ENCODE measurements around the gene IFT27.

The IFT27 gene, protein sequence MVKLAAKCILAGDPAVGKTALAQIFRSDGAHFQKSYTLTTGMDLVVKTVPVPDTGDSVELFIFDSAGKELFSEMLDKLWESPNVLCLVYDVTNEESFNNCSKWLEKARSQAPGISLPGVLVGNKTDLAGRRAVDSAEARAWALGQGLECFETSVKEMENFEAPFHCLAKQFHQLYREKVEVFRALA

DNA sequence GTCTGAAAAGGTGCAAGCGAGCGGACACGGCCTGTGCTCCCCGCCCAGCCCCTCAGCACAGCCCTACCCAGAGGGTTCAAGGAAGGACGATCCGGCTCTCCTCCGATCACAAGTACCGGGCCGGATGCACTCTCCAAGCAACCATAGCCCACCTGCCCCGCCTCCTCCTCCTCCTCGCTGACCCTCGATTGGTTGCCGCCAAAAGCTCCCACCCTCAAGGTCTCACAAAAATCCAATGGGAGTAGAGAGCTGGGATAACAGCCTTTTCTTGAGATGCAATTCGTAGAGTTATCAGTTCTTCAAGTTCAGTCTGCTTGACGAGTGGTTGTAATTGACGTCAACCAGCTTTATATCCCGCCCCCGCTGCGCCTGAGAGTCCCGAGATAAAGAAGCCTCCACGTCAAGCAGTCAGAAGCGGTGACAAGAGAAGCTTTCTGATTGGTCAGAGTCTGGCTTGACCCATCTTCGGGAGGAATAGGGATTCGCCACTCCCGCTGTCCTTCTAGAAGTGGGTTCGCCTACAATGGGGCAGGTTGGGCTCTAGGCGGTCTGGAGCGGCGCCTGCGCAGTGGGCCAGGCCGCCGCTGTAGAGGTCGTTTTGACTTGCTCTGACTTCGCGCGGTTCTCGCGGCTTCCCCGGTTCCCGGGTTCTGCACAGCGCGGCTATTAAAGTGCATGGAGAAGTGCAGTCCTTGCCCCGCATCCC is at the start of gene IFT27:
Gene IFT27, minus strand, starts transcription at position 156 of the 706 bp plus-strand sequence. CDS start 412 bp downstream, outside the sequence.
- peak; percentile 96 for DNase-seq

DNA sequence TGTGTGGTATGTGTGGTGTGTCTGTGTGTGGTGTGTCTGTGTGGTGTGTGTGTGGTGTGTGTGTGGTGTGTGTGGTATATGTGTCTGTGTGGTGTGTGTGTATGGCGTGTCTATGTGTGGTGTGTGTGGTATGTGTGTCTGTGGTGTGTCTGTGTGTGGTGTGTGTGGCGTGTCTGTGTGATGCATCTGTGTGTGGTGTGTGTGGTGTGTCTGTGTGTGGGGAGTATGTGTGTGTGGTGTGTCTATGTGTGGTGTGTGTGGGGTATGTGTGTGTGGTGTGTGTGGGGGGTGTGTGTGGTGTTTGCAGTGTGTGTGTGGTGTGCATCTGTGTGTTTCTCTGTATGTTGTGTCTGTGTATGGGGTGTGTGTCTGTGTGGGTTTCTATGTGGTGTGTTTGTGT is 48.7 kb upstream of the IFT27 start:
- no peak for DNase-seq

DNA sequence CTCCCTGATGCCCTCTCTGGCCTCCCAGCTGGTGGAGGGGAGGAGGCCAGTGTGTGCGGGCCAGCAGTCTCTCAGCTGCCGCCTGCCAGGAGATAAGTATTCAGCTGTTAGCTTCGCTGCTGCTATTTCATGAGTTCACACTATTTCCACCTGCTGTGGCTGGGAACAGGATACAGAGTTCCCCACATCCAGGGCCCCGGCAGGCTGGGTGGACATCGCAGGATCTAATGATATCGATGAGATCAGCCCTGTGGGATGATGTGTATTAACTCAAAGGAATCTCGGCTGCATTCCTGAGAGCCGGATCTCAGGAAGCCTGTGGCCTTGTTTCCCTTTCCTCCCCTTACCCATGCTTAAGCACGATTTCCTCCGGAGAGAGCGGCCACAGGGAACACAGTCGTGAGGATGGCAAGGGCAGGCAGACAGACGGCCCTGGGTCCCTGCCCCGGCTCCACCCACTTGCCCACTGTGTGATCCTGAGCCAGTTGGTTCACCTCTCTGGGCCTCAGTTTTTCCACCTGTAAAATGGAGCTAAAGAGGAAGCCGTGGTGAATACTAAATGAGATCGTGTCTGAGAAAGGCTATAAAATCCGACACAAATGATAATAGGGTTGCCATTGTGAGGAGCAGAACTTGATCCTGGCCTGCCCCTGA is 47.4 kb upstream of the IFT27 start:
- no peak for DNase-seq

DNA sequence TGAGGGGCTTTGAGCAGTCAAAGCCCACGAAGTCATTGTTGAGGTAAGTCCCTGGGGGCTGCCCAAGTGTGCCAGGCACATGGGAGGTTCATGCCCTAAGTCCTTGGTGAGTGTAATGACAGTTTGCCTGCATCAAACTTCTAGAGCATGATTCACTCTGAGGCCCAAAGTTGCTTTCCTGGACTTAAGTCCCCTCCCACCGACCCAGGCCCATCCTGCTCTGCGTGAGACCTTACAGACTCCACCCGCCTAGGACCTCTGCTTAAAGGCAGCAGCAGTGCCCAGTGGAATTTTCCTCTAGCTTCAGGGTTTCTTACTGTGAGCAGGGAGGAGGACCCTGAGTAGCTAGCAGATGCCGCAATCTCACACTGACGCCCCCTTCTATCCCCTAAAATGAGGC is 46.7 kb upstream of the IFT27 start:
- no peak for DNase-seq

DNA sequence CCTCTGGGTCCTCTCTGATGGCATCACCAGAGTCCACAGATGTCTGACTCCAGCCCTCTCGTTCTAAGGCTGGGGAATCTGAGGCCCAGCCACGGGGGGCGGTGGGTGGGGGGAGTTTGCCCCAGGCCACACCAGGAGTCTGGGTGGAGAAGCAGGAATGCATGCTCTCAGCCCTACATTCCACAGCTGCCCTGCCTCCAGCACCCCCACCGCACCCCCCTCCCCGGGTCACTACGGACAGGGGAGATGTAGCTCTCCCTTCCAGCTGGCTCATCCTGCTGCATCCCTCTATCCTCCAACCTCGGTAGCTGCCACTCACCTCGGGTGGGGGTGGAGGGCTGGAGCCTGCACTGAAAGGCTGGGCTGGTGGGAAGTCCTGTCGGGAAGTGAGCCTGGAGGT is 43.2 kb upstream of the IFT27 start:
- no peak for DNase-seq

DNA sequence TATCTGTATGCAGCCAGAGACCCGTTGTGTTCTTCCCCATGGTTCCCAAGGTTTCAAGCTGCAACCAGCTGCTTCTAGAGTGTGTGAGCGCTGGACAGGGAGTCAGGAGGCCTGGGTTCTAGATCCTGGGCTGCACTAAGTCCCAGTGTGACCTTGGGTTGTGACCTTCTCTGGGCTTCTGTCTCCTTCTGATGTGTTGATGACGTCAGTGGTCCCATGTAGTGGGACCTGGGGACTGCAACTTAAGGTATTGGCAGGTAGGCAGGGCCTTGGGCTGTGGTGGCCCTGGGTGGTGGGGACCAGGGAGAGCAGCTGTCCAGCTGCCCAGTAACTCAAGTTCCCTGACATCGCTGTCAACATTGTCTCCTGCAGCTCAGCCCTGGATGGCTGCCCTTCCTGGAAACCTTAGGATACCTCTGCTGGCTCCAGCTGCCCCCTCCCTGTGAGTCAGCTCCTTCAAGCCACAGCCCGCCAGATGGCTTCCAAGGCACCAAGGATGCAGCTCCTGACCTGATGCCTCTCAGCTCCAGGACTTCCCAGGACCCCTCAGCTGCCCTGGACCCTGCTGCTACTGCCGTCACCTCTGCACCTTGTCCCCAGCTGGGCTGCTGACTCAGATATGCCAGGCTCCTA is 42.2 kb upstream of the IFT27 start:
- DNase-seq: no peak

DNA sequence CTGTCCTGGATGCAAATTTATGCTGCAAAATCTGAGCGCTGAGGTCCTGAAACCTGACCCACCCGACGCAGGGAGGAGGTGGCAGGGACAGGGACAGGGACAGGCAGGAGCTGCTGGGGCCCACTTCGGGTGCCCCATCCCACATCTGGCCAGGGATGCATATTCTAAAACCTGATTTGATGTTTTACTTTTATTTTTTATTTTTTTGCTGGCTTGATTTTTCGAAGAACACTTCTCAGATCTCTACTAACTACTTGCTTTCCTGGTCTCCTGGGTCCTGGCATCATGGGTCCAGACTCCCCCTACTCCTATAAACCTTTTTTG is 41.6 kb upstream of the IFT27 start:
- no peak for DNase-seq

DNA sequence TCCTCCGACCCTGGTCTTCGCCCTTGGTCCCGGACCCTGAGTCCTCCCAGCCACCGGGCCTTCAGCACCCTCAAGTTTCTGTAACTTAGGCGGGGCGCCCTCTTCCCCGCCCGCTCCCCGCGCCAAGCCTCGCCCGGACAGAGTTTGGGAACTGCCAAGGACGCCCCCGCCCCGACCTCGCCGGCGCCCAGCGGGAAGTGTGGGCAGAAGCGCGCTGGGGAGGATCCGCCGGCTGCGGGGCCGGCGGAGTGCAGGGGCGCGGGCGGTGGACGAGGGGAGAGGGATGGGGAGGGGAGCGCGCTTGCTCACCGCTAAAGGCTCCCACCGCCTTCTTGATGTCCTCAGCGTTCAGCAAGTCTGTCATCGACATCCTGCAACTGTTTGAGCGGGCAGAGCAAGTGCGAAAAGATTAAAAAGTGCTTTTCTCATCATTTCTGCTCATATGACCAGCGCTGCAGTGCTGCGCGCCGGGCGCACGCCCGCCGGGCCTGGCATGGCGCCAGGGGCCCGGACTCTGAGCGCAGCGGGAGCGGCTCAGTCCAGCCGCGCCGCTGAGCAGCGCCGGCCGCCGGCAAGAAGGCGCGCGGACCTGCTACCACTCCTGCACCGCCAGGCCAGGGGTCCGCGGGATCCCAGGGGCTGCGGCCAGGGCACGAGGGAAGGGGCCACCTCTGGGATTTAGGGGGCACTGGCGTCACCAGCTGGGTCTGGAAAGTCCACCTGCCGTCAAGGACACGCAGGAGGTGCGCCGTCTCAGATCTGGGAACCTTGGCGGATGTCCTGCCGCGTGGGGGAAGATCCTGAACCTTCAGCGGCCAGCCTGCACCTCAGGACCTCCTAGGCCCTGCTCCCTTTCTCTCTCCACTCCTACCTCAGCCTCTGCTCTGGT is 41.0 kb upstream of the IFT27 start, which contains the start of gene PVALB:
Gene PVALB, minus strand, starts transcription at position 400 of the 889 bp plus-strand sequence. Its CDS starts 30 bp downstream, at position 370.
- peak; percentile 63 for DNase-seq

DNA sequence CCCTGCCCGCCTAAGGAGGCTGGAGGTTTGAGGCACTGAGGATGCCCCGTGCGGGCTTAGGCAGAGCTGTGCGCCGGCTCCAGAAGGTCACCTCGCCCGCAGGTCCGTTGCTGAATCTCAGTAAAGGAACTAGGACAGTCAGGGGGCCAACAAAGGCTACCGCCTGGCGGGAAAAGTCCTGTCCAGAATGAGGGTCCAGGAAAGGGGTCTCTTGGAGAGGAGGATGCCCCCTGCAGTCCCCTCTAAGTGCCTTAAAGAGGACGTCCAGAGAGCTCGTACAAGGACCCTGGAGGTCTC is 40.4 kb upstream of the IFT27 start:
- DNase-seq: no peak

DNA sequence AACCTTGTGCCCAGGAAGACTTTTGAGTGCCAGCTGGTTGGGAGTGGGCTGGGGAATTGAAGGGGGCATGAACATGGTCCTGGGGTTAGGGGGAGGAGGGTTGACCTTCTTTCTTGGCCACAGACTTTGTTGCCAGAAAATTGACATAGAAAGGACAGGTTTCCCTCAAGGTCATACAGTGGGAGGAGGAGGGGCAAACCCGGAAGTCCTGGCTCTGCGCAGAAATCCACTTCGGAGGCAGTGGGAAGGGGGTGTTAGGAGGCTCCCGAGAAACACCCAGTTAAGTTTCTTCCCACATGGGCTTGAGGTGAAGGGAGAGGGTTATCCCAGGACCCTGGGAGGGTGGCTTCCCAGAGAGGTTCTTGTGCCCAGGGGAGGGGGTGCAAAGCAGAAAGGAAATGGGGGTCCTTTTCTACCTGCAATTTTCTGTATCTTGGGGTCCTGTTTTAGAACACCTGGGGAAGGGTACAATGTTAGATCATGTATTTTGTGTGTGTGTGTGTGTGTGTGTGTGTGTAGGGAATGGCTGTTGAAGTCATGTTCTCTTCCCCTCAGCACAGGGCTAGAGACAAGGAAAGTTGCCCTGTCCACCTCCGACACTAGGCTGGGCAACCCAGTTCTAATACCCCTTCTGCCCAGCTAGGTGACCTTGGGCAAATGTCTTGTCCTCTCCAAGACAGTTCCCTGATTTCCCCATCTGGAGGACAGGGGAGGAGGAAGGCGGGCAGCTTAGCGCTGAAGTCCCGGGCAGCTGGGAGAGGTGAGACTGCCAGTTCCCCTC is 39.8 kb upstream of the IFT27 start:
- no peak for DNase-seq

DNA sequence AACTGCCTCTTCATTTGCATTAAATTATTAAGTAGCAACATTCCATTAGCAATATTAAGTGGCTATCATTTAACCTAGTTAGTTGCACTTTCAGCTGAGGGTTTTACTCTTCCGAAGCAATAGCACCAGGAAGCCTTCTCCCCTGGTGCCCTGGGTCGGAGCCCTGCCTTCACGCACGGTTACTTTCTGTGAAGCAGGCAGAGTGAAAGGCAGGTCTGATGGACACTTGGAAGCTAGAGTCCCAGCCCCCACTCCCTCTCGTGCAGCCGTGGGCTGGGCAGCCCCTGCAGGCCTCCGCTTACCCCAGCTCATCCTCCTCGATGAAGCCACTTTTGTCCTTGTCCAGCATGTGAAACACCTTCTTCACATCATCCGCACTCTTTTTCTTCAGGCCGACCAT is 38.9 kb upstream of the IFT27 start:
- no peak for DNase-seq

DNA sequence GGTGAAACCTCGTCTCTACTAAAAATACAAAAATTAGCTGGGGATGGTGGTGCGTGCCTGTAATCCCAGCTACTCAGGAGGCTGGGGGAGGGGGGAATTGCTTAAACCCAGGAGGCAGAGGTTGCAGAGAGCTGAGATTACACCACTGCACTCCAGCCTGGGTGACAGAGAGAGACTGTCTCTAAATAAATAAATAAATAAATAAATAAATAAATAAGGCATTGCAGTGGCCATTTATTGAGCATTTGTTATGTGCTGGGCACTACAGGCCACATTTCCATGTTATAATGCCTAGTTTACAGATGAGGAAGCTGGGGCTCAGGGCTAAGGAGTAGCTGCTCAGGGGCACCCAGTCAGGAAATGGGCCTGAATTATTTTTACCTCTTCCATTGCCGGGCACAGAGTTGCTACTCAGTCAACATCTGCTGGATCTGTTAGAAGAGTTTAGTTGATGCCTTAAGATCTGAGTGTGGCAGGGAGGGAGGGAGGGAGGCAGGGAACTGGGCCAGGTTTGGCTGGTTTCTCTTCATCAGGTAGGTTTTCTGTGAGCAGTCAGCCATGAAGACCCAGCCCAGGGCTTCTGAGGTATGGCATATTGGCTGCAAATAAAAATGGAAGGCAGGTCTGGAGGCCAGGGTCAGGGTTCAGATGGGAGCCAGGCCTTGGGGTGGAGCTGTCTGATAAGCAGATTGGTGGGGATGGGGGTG is 35.3 kb upstream of the IFT27 start:
- no peak for DNase-seq

DNA sequence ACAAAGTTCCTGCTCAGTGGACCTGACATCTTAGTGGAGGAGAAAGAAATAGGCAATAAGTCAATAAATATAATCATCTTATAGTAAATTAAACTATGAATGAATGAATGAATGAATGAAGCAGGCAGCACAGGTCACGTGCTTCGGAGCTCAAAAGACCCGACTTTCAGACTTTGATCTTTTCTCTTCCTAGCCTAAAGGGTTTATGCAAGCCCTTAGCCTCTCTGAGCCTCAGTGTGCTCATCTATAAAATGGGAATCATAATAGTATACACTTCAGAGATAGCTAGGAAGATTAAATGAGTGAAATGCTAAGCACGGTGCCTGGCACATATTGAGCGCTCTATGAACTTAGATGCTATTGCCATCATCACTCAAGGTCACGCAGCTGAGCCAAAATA is 33.4 kb upstream of the IFT27 start:
- DNase-seq: no peak

DNA sequence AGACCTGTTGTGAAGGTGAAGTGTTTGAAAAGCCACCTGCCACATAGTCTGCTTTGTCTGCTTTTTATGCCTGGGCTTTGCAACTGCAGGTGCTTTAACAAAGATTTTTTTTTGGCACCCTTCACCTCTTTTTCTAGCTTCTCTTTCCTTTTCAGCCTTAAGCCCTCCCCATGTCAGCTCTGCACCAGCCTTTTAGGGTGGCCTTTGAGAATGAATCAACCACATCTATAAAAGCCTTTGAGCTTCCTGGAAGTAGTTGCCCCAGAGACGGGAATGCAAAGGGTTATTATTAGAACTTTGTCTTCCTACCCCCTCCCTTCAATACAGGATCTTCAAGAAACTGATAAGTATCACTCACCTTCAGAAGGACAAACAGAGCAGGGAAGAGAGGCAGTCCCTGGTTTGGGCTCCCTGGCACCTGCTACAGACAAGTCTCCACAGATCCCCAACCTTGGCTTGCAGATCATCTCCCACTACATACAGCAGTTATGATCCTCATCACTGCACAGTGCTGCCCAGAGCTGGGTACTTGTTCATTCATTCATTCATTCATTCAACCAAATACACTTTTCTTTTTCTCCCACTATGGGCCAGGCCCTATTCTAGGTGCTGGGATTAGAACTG is 32.9 kb upstream of the IFT27 start:
- DNase-seq: no peak

DNA sequence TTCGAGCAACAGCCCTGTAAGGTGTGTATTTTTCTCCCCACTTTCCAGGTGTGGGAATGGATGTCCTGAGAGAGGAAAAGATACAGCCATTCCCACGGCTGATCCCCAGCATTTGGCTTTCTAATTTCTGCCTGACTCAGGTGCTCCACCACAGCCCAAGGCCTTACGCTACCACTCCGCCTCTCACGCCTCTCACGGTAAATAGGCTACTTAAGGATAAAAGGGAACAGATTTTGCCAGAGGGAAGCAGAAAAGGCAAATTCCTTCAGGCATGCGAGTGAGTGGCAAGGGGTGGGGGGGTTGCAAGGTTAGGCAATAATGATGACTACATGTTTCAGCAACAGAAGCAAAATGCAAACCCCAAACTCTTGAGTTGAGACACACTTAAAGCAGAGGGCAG is 31.7 kb upstream of the IFT27 start:
- no peak for DNase-seq

DNA sequence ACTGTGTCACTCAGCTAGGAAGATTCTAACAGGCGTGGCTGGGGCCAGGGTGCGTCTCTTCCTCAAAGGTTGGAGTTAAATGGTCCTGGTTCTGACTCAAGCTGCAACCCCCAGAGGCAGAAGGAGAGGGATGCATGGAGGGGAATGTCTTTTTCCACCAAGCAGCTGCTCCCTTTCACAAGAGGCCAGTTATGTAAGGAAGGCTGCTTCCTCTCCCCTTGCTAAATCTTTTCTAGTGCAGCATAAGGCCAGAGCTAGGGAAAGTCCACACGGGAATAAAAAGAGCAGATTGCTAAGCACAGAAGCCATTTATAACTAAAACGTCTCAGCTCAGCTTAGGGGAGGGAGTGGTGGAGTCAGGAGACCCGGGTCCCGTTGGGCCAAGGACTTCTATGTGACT is 30.9 kb upstream of the IFT27 start:
- DNase-seq: no peak

DNA sequence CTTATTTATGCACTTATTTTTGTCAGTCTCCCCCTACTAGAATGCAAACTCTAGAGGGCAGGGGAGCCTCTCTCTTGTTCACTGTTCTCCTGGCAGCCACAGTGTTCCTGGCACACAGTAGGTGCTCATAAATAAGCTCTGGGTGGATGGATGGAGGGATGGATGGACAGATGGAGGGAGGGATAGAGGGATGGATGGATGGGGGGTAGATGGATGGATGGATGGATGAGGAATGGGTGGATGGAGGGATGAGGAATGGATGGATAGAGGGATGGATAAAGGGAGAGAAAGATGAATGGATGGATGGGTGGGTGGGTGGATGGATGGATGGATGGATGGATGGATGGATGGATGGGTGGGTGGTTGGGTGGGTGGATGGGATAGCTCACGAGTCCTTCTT is 27.4 kb upstream of the IFT27 start:
- DNase-seq: no peak

DNA sequence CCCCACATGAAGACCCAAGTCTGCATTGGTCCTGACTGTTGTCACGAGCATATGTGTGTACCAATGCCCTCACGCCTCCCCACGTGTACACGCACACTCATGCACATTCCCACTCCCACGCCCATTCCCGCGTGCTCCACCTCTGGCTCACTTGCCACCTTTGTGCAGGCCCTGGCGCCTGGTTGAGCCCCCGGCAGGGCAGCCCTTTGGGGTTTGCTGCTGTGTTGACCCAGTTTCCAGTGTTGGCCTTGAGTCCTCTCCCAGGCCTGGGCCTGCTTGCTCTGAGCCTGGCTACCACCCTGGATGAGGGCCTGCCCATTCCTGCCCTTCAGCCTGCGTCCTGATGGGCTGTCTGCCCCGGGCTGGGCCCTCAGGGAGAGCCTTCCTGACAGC is 22.8 kb upstream of the IFT27 start:
- DNase-seq: no peak

DNA sequence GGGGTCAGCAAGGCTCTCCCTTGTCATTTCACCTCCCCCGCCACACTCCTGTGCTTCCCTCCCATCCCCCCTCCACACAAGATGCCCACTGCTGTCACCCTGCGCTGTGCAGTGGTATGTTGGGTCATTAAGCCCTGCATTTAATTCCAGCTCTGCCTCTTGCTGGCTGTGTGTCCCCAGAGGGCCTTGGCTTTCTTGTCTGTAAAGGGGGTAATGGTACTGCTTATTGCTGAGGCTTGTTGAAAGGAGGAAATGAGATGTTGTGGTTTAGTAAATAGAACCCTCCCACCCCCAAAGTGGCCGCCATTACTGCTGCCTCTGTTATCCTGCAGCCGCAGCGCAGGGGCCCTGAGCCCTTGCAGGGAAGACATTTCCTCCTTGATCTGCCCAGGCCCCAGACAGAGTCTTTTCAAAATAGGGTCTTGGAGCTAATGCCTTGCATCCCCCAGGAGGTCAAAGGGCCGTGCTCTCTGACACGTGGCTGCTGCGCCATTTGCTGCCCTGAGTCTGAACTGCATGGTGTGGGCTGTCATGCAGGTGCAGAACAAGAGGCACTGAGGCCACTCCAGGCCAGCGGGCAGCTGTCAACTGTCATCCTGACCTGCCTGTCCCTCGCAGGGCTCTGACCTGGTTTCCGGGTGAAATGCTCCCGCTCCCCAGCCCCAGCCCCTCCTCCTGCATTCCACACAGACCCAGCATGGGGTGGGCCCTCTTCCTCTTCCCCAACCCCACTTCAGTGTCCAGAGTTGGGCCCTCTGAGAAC is 22.2 kb upstream of the IFT27 start:
- no peak for DNase-seq

DNA sequence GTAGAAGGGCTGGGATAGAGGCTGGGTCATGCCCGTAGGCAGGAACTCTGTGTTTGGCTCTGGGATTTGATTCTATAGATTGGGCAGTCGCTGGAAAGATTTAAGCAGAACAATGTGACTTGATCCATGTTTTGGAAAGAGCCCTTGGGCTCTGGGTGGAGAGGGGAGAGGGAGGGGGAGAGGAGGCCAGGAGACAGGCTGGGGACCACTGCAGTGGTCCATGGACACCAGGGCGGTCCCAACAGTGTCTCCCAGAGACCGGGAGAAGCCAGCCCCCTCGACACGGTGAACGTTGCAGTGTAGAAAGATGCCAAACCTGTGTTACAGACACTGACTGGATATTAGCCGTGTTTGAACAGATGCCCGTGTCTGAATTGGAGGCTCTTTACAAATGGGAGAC is 21.5 kb upstream of the IFT27 start:
- no peak for DNase-seq
